Prostate gland (tissue), 2 donors: ENCODE results near the gene ANKRD12.

Source experiments
- POLR2A ChIP-seq: fragments of 450-650 bp; IDR thresholded peaks from one replicate; pipeline ENCODE4 v1.6.1; 2016; ENCODE audit warnings: antibody characterized with exemption, mild to moderate bottlenecking
- POLR2AphosphoS5 ChIP-seq: sonication (generic); formaldehyde crosslinking; IDR thresholded peaks from one replicate; pipeline ENCODE4 v1.6.1; 2017; ENCODE audit warnings: antibody characterized with exemption
- TF ChIP-seq, protein P1 (sequence below), 4 experiments: fragments of 200-600 bp in 2 of 4; fragments of 450-650 bp in 2 of 4; sonication (generic) in 2 of 4; IDR thresholded peaks; 1 replicate in 3 of 4; 2 replicates in 1 of 4; pipeline ENCODE4 v1.5.1; 2016 to 2019; ENCODE audit warnings: antibody characterized with exemption in 4 of 4, mild to moderate bottlenecking in 2 of 4, moderate library complexity in 2 of 4

DNA sequence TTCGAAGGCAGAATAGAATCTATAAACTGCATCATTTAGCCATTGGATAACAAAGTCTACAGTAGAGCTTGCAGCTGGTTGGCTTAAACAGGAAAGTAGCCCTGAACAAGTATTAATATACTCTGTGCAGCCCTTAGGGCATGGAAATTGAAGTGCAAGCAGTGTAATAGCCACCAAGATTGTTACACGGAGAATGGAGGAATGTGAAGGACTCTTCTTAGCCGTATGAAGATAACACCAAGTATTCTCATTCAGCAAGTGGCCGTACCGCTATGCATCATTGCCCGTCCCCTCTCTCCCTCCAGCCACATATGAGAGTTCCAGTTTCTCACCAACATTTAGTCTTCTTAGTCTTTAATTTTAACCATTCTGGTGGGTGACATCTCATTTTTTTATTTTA lies 40.5 kb downstream of the ANKRD12 start:
- TF ChIP-seq POLR2A (no peak), POLR2AphosphoS5 (no peak)
- TF ChIP-seq, protein P1, sequence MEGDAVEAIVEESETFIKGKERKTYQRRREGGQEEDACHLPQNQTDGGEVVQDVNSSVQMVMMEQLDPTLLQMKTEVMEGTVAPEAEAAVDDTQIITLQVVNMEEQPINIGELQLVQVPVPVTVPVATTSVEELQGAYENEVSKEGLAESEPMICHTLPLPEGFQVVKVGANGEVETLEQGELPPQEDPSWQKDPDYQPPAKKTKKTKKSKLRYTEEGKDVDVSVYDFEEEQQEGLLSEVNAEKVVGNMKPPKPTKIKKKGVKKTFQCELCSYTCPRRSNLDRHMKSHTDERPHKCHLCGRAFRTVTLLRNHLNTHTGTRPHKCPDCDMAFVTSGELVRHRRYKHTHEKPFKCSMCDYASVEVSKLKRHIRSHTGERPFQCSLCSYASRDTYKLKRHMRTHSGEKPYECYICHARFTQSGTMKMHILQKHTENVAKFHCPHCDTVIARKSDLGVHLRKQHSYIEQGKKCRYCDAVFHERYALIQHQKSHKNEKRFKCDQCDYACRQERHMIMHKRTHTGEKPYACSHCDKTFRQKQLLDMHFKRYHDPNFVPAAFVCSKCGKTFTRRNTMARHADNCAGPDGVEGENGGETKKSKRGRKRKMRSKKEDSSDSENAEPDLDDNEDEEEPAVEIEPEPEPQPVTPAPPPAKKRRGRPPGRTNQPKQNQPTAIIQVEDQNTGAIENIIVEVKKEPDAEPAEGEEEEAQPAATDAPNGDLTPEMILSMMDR (IDR thresholded peaks at IDR 0.05) = no peak
